Stimulated activated CD4-positive, alpha-beta T cell treated with anti-CD3 and anti-CD28 coated beads, Interleukin-1b, Interleukin-23, amount 100 ng/mL, for 48 hours (primary cell): ENCODE data around the gene DOK5.

Source experiments
- DNase-seq: peaks from one replicate; pipeline ENCODE4 v3.0.0-alpha.2; 2020

DOK5 gene

DNA sequence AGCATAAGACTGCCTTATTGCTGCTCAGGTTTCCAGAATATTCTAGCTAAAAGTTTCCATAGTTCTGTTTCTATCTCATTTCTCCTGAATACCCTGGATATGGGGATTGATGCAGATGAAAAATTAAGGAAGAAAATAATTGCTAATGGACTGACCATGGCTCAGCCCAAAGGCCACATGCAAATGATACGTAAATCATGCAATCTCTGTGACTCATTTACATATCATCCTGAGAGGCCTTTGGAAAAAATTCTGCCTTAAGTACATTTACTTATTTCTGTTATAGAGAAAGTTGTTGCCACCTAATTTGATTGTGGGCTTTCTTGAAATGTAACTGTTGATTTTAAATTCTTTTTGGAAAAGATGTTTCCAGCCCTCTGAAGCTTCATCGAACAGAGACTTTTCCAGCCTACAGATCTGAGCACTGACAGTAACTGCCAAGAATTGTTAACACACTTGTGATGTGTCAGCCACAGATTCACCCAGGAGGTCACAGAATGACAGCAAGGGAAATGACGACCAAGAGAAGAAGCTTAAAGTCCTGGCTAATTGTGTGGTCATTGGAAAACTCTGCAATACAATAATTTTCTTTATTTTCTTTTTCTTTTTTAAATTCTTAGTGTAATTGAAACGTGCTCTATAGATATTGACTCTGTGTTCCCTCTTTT is 174.8 kb downstream of the DOK5 start:
- DNase-seq: no peak

DNA sequence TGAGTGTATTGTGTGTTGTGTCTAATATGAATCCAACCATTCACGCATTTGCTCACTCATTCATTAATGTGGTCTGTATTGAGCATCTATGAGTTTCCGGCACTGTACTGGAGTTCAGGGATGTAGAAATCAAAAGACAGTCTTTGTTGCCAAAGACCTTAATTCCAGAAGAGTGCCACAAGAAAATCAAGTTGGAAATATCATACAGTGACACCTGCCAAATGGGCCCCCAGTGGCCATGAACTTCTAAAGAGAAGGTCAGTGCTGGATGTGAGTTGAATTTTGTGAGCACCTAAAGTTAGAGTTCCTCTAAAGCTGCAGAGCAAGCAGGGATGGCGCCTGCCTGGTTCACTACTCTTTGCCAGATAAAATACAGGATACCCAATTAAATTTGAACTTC is 175.9 kb downstream of the DOK5 start:
- no peak for DNase-seq

DNA sequence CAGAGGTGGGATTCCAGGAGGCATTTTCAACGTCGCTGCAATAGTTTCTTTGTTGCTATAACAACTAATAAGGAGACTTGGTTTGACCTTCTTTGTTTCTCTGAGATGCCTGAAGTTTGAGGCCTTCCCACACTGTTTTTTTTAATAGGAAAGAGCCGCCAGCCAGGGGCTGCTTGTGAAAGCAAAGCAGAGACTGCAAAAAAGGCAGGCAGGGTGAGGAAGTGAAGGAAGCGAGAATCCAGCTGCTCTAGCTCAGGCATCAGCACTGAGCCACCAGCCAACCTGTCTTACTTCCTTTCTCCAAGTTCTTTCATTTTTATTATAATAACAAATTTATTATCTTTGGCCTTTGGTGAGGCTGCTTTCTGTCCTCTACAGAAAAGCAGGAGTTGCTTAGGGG is 179.1 kb downstream of the DOK5 start:
- no peak for DNase-seq

DNA sequence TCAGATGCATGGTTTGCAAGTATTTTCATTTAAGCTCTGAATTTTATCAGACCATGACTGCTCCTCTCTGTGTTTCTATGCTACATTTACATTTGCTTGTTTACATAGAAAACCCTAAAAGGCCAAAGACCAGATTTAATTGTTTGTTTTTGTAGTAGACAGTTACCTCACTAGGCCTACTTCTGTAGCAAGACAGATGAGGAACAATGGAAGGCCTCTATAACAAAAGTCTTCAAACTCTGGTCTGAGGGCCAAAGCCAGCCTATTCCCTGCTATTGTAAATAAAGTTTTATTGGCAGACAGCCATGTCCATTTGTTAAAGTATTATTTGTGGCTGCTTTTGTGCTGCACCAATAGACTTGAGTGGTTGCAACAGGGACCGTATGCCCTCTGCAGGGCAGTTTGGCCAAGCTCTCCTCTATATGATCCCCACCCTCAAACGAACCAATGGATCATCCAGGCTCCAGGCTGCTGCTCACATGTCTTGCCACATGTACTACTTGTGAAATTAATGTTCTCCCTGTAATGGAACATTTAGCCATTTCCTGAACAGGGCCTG is 182.0 kb downstream of the DOK5 start:
- no peak for DNase-seq

DNA sequence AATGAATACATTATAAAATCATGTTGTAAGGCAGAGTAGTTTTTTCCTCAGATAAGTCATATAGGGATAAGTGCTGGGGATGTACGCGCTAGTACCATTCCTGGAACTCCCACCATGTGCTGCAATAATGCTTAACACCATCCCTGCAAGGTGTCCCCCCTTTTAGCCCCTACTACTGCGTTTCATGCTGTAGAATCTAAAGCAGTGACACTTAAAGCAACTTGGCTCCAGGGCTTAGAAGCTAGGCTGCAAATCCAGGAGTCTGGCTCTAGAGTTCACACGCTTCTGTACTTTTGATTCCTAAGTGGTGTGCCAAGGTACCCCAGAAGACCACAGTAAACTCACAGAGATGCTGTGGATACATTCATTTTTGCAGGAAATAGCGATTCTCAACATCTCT is 183.1 kb downstream of the DOK5 start:
- no peak for DNase-seq

DNA sequence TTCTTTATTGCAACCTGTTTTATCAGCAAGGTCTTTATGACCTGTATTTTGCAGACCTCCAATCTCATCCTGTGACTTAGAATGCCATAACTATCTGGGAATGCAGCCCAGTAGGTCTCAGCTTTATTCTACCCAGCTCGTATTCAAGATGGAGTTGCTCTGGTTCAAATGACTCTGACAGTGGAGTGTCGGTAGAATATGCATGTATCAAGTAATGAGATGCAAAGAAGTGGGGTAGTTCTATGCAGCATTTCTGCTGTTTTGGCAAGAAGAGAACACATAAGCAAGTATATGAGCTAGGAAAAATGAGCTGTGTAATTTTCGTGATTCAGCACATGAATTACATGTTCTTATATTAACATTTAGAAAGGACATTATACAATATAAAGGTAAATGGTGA is 185.9 kb downstream of the DOK5 start:
- no peak for DNase-seq

DNA sequence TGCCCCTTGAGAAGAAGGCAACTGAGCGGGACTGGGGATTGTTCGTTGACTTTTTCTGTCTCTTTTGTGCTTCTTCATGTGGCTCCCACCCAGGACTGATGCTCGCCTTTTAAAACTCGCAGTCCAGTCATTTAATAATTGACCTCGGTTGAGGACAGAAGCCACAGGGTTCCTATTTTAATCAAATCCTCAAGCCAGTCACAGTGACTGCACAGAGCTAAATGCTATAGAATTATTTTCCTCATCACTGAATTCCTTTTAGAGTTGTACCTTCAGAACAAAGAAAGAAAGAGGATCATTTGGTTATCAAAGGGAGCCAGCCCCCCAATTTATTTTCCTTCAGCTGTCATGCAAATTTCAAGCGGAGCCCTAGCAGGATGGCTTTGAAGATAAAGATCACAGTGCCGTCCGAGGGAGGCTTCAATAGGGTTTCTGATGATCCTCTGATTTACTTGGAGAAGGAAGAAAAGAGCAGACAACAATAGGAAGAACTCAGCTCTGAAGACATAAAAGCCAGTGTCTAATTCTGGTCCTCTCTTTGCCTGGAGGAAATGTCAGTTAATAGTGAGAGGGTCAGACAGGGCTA is 186.6 kb downstream of the DOK5 start:
- no peak for DNase-seq

DNA sequence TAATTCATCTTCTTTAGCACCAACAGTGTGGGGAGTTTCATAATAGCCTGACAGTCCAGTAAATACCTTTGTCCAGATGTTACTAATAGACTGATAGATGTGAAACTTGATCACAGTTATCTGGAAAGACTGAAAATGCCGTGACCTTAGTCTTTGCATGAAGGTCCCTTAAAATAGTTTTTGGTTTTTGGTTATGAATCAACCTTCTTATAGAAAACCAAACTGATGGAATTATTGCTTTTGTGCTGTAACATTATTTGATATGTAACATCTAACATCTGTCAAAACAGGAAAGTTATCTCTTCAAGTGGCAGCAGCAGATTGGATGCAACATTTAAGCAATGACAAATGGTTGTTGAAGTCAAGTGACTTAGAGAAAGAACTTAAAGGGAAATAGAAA is 190.4 kb downstream of the DOK5 start:
- no peak for DNase-seq

DNA sequence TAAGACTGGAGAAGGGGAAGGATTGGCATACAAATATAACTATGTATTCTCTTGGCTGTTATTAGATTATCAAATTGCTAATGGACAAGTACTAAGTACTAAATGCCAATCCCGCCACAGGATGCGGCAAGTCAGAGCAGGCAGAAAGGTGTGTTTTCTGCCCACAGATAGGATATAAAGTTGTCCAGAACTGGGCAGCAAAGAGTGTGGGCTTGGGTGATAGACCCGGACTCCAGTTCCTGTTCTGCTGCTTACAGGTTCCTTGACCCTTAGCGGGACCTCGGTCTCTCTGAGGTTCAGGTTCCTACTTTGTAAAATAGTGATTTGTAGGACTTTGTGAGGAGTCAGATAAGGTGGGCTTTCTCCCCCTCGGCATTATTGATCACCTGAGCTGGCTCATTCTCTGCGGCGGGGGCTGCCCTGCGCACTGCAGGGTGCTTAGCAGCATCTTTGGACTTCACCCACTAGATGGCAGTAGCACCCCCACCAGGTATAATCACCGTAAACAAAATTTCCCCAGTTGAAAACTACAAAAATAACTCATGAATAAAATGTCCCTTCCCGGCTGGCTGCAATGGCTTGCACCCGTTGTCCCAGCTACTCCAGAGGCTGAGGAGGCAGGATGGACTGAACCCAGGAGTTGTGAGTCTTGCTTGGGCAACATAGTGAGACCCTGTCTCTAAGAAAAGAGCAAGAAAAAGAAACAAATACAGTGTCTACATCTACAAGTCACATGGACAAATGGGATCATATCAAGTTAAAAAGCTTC is 193.1 kb downstream of the DOK5 start:
- peak; percentile 16 for DNase-seq

DNA sequence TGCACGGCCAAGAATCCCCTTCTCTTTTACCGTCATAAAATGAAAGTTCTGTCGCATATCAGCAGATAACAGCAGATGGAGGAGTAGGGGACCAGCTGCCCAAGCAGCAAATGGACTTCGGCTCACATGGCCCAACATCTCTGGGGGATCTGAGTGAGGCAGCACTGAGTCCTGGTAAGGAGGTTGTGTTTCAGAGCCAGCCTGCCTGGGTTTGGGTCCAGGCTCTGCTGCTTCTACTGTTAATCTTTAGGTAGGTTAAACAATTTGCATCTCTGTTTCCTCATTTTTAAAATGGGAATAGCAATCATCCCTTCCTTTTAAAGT is 193.6 kb downstream of the DOK5 start:
- no peak for DNase-seq

DNA sequence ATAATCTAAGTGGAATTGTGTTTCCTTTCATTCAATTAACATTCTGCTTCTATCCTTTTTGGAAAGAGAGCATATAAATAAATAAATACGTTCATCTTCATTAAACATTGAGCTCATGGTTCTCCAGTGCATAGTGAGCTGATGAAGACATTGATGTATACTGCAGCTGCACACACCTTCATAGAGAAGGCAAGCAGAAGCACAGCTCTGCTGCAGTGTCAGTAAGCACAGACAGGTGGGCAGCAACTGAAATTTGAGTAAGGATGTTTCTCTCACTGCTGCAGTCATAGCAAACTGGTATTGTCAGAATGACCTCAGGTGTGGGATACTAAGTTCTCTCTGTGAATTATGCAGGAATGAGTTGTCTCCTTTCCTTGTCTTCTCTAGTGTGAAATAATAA is 202.9 kb downstream of the DOK5 start:
- DNase-seq: no peak

DNA sequence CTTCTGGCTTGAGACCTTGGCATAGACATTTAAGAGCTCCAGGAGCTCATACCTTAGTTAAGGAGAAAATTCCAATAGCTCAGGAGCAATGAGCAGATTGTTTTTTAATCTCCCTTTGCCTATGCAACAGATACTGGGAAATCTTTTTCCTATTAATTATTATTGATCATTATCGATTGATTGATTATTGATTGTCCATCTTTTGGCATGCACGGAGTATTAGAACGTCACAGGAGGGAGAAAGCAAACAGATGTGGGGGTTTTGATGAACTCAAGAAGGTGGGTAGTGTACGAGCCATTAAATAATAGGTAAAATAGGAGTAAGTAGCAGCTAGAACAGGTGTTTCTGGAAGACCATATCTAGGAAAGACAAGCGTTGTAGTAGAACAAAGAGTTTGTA is 205.0 kb downstream of the DOK5 start:
- DNase-seq: no peak

DNA sequence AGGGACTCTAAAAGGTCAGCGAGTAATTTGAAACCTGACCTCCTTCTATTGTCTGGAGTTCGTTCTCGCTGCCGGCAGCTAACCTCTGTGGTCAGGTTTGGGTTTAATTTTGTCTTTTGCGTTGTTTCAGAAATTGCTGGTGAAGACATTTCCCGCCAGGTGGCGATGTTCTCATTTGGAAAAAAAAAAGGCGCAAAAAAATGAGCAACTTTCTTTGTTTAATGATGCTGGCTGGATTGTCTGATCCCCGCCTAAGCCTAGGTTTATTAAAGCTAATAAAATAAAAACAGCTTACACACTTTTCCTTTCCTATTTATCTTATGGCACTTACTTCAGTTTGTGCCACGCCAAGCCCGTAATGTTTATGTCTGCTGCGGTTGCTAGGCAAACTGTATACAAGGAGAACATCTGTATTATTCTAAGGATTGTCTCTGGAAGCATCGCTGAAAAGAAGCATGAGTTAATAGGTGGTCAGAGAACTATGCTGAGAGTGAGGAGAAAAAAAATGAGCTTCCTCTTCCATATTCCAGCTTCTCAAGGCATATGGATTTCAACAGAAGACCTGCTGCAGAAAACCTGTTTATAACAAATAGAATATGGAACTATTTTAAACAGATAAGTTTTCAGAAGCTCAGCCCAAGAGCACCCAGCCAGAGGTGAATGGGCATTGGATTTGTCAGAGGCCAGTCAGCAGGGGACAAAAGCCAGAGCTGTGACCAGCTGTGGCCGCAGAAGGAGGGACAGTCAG is 205.7 kb downstream of the DOK5 start:
- DNase-seq: no peak

DNA sequence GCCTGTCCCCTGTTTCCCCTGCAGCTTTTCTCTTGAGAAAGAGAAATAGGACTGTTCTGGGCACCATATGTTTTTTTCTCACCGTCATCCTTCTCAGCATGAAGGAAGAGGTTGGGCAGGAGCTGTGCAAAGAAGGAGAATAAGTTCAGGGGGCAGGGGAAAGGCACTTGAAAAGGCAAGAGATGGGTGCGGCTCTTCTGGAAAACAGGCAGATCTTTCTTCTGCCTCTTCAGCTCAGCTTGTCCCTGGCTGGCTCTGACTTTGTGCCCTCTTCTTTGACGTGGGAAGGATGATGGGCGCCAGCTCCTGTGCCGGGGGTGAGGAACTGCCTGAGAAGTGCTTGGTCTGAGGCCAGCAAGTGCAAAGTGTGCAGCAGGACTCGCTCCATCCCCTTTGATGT is 206.5 kb downstream of the DOK5 start:
- no peak for DNase-seq

DNA sequence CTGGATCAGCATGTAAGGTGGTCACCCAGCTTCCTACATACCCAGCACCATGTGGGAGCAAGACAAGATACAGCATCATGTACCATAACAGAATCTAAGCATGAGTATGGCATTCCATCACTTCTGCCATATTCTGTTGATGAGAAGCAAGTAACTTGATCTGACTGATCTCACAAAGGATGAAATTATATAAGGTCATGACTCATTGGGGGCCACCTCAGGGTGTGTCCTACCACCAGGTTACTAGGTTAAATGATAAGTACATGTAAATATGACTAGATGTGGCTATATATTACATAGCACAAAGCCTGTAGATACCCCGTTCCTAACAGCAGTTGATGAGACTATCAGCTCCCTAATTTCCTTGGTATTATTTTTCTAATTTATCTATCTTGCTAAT is 213.1 kb downstream of the DOK5 start:
- DNase-seq: no peak

DNA sequence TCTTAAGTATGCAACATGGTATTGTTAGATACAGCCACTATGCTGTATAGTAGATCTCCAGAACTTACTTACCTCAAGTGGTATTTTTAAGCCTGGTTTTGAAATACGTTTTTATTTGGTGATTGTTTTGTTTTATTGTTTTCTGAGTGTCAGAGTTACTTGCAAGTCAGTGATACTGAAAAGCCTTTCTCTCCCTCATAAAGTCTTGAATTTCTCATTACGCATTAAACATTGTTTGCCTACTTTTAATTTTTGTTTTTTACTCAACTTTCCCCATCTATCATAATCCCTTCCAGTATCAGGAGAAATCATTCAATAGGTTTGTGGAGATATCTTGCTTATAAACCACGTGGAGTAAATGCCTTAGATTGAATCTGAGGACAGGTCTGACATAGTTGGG is 214.9 kb downstream of the DOK5 start:
- no peak for DNase-seq

DNA sequence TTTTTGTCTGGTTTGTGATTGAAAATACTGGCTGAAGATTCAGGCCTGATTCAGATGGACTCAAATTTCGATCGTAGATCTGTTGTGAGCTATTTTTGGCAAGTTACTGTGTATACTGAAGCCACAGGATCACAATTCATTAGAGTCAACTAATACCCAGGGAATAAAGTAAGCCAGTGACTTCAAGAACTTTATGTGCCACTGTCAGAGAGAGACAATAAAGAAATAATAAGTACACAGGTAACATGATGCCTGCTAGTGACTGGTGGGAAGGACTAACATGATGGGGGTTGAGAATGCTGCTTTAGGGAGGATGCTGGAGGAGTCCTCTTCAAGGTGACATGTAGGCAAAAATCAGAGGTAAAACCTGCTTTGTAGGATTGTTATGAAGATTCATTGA is 215.9 kb downstream of the DOK5 start:
- no peak for DNase-seq

DNA sequence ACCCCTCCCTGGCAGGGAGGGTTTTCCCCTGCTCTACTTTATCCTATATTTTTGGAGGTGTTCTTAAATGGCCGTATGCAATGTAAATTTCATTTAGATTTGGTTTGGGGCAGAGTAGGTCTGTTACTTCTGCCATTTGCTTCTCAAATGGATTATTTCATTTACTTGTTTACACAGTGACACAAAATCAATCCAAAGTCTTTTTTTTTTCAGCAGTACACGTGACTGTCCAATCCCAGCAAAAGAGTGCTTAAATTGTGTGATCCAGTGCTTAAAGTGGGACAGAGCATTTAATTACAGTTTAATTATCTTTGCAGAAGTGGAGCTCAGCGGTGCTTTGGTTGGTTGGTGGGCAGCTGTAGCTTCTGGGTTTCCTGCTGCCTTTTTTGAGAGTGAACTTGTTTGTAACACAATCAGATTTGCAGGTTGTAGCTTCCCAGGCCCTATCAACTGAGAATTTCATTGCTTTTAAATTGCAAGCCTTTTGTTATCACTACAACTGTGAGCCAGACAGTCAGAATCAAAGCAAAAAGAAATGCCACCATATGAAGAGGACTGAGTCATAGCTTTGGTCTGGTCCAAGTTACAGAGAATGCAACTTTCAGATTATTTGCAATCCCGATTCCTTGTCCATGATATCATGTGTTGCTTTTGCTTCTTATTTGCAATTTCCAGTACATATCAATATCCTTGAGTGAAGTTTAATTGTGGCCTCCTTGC is 216.9 kb downstream of the DOK5 start:
- DNase-seq: no peak

DNA sequence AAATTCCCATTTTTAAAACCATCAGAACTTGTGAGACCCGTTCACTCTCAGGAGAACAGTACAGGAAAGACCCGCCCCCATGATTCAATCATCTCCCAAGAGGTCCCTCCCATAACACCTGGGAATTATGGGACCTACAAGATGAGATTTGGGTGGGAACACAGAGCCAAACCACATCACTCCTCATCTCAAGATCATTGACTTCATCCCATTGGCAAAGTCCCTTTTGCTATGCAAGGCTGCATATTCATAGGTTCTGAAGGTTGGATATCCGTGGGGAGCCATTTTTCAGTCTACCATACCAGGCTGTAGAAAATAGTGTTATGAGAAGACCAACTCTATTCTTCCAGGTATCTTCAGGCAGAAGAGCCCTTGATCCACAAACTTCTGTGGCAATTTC is 219.1 kb downstream of the DOK5 start:
- DNase-seq: no peak

DNA sequence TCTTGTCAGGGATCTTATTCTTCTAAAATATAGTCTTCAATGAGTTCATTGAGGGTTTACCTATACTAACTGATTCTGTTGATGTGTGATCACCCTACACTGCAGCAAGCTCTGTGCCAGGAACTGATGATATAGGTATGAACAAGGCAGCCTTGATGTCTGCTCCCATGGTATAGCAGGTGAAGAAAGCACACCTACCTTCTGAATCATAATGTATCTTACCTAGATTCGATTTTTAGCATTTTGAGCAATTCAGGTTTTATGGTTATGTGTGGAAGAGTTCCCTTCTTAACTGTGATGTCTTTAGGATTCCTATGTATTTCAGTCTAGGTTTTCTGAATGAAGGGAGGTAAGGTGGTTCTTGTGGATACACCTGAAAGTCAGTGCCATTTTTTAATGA is 223.0 kb downstream of the DOK5 start:
- no peak for DNase-seq
